HuH-7 (cell line): ENCODE data around the gene MT1X.

Experiments used
- DNase-seq: peaks from one replicate; pipeline ENCODE4 v3.0.0; 2011; ENCODE audit warnings: low spot score

Gene MT1X

DNA sequence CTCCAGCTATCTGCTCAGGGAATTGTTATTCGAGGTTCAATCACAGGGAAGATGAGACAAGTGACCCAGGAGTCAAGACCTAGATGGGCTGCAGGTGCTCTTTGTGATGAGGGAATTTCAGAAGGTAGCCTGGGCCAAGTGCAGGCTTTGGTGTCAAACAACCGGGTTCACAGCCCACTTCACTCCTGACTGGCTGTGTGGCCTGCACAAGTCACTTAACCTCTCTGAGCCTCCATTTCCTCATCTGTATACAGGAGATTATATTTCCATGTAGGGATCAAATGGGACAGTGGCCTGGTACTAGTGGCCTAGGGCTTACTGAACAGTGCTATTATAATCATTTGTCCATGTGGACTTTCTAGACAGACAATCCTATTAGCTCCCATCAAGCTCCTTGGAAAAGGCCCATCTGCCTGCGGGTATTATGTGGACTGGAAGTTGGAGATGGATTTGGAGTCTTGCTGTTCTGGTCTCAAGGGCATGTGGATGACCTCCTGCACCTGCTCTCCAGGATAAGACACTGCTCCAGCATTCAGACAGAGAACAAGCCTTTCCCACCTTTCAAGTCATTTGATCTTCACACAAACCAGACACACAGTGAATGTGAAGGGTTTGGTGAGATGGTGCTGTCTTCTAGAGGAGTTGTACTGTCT lies 3.1 kb upstream of the MT1X start:
- DNase-seq: no peak

DNA sequence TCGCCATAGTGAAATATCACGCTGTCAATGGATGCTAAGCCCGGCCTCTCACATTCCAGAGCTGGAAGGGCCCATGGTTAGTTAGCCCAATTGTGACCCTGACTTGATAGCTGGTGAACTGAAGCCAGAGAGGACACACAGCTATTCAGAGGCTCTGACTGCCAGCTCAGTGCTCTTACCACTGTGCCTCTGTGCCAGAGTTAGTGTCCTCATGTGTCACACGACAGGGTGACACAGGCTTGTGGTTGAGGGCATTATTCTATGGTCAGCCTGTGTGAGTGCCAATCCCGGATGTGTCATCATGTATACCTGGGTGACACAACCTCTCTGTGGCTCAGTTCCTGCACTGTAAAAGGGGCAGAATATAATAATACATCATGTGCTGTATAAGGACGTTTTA lies 2.5 kb upstream of the MT1X start:
- no peak for DNase-seq

DNA sequence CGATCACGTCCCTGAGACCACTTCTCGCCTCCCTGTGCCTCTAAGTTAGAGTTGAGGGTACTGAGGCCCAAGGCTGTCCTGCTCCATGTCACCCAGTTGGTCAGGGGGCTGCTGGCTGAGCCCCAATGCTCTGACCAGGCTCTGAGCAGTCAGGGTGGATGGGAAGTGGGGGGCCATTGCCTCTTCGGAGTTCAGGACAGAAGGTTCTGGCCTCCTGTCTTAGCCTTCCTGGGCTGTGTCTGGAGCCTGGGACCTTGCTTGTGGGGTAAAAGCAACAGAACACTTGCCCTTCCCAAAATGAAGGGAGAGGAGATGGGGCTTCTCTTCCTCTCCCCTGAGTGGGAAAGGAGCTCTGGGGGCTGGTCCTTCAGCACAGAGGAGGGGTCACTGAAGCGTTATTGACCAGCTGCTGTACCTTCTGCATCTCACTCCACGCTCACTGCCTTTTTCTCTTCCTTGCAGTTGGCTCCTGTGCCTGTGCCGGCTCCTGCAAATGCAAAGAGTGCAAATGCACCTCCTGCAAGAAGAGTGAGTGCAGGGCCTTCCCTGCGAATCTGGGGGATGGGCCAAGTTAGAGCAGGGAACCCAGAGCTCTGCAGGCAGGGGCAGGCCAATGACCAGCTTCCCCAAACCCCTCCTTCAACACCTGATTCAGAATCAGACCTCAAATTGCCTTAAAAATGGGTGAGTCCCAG lies 580 bp downstream of the MT1X start:
- no peak for DNase-seq

DNA sequence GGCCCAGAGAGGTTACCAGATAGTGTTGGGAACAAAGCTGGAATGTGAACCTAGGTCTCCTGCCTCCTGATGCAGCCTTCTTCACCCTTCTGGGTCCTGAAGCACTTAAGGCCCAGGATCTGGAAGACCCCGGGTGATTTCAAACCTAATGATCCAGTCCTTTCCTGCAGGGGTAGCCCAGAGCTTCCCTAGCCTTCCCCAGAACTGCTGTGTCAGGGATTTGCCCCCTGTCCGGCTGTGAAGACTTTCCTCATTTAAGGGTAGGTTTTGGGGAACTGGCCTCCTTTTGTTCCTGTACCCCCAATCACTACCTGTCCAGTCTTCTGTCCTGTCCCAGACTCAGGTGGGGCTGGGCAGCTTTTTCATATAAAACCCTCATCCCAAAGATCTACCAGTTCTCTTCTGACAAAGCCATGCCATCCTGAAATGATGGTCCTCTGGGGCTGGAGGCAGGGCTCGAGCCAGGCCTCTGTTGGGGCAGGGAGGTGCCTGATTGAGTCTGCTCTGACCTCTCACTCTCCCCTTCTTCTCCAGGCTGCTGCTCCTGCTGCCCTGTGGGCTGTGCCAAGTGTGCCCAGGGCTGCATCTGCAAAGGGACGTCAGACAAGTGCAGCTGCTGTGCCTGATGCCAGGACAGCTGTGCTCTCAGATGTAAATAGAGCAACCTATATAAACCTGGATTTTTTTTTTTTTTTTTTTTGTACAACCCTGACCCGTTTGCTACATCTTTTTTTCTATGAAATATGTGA lies 1.3 kb downstream of the MT1X start:
- DNase-seq: no peak

DNA sequence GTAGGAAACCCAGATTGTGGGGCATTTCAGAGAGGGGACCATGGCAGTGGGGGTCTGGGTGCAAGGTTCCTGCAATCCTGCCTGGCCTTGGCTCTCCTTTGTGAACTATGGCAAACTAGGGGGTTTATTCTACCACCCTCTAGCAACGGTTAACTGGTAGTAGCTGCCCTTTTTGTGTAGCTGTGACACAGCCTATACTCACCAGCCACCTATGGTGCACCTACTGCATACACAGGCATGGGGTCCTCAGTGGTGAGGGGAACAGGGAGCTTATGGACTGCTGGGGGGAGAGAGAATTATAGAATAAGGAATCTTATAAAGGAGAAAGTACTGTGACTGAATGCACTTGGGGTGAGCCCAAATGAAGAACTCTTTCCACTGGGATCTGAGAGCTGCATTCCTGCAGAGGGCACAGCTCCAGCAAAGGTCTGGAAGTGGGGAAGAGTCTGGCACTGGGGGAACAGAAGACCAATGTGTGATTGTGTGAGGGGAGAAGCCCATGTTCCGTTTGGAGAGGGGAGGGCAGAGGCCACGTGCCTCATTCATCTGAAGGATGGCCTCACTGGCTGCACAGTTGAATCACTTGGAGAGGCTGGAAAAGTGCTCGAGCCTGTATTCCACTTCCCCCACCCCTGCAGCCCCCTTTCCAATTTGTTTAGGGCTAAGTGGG lies 2.1 kb downstream of the MT1X start:
- DNase-seq: no peak

DNA sequence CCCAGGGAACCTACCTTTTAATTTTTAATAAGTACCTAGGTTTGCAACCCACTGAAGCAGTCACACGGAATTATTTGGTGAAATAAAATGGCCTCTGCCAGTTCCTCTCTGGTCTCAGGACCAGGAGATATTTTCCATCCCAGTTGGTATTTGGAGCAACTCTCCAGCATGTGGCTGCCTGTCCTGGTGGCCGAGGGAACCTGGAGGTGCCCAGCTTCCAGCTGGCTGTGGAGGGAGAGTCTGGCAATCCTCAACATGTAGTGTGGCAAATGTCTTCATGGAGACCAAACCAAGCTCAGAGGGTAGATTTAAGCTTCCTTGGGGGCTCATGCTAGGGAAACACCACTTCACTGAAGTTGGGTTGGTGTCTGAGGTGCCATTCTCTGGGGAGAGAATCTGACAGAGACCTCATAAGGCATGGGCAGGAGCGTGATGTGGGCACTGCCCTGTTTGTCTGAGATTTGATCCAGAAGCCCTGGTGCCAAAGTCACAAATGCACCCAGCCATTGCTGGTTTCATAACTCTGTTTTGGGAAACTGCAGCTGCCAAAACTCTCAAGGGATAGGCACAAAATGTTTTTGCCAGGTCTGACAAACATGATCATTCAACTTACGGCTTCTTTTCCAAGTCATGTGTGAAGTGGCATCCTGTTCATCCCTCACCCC lies 2.8 kb downstream of the MT1X start:
- DNase-seq: no peak

DNA sequence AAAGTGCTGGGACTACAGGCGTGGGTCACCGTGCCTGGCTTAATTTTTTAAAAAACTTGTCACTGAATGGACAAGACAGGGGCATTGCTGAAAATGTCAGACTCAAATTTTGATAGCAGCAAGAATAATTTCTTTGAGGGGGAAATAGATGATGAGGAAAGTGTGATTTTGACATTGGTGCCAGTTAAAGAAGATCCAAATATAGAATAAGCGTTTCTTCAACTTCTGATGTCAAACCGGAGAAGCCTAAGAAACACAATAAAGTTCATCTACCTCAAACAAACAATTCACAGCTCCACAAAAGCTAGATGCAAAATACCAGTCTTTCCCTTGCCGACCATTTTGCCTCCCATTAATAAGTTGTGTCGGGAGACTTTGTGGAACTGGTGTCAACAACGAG lies 4.5 kb downstream of the MT1X start:
- no peak for DNase-seq

DNA sequence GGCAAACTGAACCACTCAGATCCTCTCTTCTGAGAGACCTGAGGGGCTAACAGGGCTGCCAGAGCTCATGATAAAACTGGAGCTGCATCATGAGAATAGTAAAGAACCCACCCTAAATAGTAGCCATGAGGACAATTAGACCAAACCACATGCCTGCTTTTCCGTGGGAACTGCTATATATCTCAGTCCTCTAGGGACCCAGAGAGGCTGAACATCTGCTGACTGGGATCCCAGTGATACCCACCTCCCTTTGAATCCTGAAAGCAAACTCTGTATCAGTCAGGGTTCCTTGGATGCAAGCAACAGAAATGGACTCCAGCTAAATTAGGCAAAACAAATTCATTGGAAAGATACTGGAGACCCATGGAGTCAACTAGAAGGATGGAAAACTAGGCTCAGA lies 6.5 kb downstream of the MT1X start:
- no peak for DNase-seq

DNA sequence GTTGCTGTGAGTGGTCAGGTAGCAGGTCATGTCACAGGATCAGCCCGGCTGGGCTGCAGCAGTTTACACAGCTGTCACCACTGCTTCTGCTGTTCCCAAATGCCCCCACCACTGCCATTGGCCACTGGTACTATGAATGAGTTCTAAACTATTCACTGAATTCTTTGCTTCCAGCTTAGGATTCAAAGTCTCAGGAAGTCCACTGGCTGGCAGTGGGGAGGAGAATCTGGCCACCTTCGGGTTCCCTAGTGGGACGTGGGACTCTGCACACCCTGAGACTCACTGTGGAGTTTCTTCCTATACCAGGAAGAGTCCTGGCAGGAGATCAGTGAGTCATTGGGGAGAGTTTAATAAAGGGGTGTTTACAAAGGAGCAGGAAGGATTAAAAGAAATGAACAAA lies 6.9 kb downstream of the MT1X start:
- no peak for DNase-seq

DNA sequence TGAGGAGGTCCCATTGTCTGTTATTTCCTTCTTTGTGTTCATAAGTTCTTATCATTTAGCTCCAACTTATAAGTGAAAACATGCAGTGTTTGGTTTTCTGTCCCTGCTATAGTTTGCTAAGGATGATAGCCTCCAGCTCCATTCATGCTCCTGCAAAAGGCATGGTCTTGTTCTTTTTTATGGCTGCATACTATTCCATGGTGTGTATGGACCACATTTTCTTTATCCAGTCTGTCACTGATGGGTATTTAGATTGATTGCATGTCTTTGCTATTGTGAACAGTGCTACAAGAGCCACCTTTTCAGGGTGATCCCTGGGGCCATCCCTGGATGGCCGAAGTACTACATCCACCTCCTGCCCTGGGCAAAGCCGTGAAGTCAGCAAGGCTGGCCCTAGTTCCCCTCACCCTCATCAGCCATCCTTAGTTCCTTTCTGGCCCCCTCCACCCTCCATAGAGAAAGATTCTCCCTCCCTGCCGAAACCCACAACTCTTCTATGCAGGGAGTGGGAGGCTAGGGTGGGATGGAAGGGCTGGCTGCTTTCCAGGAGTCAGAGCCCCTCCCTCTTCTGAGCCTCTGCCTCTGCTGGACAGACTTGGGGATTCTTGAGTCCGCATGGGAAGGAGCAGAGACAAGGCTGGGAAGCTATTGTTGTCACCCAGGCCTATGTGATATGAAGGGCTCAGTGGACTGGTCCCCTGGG lies 8.3 kb downstream of the MT1X start:
- DNase-seq: no peak

DNA sequence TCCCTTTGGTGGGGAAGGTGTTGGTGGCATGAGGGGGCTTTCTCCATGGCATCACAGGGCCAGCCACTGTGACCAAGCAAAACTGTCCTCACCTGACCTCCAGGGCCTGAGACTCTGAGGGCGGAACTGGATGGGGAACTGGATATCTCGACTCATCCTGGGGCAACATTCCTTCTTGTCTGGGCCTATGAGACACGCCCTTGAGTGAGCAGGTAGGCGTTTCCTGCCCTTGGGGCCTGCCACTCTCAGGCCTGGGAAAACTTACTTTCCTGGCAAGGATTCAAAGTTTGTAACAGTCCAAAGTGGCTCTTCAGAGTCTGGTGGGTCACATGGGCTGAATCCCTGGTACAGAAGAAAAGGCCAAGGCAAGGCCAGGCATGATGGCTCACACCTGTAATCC lies 9.6 kb downstream of the MT1X start:
- DNase-seq: no peak

DNA sequence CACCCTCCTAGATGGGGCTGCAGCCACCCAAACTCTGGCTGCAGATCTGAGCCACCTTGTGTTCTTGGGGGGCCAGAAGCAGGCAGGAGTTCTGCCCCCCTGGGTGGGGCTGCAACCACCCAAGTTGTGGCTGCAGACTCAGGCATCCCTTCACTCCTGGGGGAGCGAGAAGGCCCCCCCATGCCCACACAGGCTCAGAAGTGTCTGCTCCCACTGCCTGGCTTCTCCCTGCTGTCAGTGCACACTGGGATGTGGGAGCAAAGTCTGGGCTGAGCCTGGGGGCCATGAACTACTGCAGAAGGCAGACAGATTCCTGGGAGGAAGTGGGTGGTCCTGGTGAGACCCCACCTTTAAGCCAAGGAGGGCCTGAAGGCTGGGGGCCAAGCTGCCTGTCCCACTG lies 13.0 kb downstream of the MT1X start:
- no peak for DNase-seq

DNA sequence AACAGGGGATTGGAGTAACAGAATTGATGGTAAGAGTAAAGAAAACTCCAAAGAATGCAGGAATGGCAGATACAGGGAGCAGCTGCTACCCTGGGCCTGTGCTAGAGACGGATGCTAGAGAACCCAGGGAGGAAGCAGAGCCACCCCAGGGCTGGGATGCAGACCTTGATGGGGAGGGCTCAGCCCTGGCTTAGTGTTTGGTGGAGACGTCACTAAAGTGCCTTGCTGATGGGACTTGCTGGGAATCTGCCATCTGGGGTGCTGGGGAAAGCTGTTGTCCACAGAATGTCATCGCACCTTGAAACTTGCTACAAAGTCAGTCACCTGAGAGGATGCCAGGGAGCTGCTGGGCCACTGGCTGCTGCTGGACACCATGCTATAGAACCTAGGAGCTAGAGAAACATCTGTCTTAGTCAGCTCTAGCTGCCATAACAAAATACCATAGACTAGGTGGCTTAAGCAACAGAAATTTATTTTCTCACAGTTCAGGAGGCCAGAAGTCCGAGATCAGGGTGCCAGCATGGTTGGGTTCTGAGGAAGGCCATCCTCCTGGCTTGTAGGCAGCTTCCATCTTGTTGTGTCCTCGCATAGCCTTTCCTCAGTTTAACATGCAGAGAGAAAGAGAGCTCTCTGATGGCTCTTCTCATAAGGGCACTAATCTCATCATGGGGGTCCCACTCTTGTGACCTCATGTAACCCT lies 15.3 kb downstream of the MT1X start:
- no peak for DNase-seq

DNA sequence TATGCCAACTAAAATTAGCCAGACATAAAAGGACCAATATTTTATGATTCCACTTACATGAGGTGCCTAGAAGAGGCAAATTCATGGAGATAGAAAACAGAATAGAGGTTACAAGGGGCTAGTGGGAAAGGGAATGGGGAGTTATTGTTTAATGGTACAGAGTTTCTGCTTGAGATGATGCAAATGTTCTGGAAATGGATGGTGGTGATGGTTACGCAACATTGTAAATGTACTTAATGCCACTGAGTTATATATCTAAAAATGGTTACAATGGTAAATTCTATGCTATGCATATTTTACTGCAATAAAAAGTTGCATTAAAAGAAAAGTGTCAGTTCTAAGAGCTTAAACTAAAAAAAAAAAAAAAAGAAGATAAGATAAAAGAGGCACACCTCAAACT lies 17.9 kb downstream of the MT1X start:
- DNase-seq: no peak

DNA sequence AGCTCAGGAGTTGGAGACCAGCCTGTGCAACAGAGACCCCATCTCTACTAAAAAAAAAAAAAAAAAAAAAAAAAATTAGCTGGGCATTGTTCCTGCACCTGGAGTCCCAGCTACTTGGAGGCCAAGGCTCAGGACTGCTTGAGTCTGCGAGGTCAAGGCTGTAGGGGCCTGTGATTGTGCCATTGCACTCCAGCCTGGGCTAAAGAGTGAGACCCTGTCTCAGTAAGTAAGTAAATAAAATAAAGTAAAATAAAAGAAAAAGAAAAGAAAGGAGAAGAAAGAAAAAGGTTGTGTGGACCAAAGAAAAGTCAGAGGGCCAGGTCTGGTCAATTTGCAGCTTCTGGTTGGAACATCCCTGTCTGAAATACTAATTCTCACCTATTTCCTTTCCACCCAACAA lies 18.4 kb downstream of the MT1X start:
- DNase-seq: no peak

DNA sequence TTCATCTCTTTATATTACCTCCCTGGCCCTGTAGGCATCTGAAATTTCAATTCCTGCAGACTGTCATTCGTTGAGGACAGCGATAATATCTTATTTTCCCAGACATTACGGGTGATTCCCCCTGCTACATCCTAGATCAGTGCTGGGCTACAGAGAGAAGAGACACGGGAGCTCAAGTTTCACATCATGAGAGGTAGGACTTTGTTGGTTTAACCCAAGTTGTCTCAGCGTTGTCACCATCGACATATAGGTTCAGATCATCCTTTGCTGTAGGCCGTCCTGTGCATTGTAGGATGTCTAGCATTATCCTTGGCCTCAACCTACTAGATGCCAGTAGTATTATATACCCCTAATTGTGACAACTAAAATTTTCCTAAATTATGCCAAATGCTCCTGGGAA lies 19.3 kb downstream of the MT1X start:
- DNase-seq: no peak

DNA sequence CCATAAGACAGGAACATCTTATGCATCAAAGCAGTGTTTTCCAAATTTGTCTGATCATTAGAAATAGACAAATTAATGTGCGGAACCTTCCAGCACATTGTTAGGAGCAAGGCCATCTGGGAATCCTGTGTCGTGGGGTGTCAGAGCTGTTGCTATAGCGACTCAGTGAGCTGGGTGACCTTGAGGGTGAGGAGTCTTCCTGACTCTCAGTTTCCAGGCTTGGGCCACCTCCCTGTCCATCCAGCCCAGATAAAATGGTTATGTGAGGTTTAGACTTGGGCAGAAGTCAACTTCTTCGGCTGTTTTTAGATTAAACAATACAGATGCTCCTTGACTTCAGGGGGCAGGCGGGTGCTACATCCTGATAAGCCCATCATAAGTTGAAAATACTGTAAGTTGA lies 20.6 kb downstream of the MT1X start:
- no peak for DNase-seq

DNA sequence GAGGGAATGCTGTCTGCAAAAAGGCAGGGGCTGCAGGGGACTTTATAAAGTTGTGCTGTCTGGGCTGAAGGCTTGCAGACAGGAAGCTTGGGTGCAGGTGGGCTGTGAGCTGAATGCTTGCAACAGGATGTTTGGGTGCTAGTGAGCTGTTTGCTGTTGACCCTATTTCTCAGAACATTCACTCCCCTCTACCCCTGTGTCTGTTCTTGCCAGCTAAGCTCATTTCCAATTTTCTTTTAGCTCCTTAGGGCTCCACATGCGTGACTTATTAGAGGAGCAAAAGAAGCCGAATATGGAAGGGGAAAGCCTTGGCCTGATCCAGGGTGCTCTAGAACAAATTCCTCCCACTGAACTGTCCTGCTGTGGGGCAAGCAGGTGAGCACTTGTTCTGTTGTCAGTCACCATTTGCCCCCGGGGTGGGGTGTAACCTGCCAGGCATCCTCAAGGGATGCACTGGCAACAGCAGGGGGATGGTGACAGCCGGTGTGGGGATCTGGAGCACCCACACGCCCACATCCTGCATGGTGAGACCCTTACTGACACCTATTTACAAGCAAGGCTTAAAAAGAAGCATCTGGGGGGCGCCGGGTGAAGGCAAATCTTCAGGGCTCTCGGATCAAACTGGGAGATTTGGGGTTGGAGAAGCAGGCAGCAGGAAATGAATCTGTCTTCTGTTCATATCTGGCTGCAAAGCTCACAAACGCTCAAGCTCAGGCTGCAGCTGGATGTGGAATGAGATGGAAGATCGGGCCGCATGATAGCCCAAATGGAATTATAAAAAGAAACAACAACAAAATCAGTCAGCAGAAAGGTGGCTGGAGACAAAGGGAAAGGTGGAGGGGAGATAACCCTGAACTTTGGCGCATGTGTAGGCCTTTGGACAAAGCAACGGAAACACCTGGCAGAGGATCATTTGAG lies 26.5 kb downstream of the MT1X start:
- no peak for DNase-seq

DNA sequence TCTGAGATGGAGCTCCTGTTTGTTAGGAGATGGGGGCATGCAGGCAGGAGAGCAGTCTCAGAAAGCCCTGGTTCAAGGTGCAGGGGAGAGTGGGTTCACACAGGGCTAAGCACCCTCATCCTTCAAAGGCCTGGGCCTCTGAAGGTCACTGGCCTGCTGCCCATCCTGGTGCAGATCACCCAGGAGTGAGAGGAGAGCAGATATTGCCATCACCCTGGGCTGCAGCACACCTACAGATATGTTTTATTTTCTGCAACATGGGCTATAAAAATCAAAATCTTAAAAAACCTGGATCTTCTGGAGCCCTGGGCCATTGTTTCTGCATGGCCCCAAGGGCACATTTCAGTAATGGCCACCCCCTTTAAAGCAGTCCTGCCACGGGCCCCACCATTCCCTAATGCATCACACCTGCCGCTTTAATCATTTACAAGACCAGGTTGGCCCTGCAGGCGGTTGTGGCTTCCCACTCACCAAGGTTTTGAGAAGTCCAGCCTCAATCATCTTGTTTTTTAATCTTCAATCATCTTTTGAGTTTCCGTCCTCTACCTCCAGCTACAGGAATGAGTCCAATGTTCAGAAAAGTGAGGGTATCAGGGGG lies 27.3 kb downstream of the MT1X start:
- no peak for DNase-seq
